Calu3 (cell line): Measurements from ENCODE around the gene LRRTM4. TPM values are rescaled to one million over a fixed set of nuclear protein-coding genes. Genes with fewer than 3 reads are reported as not detected.

ENCODE experiments used
- BruUV-seq: library from RNA; stranded (reverse); fragments of 400-500 nt; replicated peaks from 2 replicates; lab custom pipeline; 2021; lab: Mats Ljungman, UMichigan
- CTCF ChIA-PET: fragments of 300-600 bp; sonication (Branson Sonifier 250); formaldehyde crosslinking; loops from one replicate; lab custom pipeline; 2022; ENCODE audit warnings: antibody characterized with exemption; lab: Charles Lee
- DNase-seq: peaks from one replicate; pipeline ENCODE4 v3.0.0; 2022
- H3K27ac Mint-ChIP-seq: one replicate; pipeline ENCODE4 v1.8.0; 2022; ENCODE audit warnings: mixed read lengths; ENCODE audit not compliant: unreplicated experiment
- H3K27me3 Mint-ChIP-seq: one replicate; pipeline ENCODE4 v1.8.0; 2022; ENCODE audit warnings: mixed read lengths; ENCODE audit not compliant: unreplicated experiment
- H3K36me3 Mint-ChIP-seq: one replicate; pipeline ENCODE4 v1.8.0; 2022; ENCODE audit warnings: mild to moderate bottlenecking, moderate library complexity, mixed read lengths; ENCODE audit not compliant: insufficient read depth, unreplicated experiment
- H3K4me1 Mint-ChIP-seq: one replicate; pipeline ENCODE4 v1.8.0; 2022; ENCODE audit warnings: mild to moderate bottlenecking, low read depth, mixed read lengths; ENCODE audit not compliant: unreplicated experiment
- H3K4me3 Mint-ChIP-seq: one replicate; pipeline ENCODE4 v1.8.0; 2022; ENCODE audit warnings: mild to moderate bottlenecking, low read depth, moderate library complexity, mixed read lengths; ENCODE audit not compliant: unreplicated experiment
- H3K9me3 Mint-ChIP-seq: one replicate; pipeline ENCODE4 v1.8.0; 2022; ENCODE audit warnings: low read depth, mixed read lengths; ENCODE audit not compliant: unreplicated experiment
- intact Hi-C: fragments of 100-400 bp; cut with micrococcal nuclease; formaldehyde crosslinking; loops from one replicate; pipeline ENCODE4 v1.10.0; 2022; ENCODE audit not compliant: unreplicated experiment
- total RNA-seq: library from RNA; stranded (reverse); gene quantifications from 2 replicates; pipeline ENCODE4 v1.2.3, GENCODE V29; 2022
- TF ChIP-seq, protein P1 (sequence below): fragments of 200-600 bp; IDR thresholded peaks from one replicate; pipeline ENCODE4 v1.8.0; 2022; ENCODE audit warnings: antibody characterized with exemption; ENCODE audit not compliant: unreplicated experiment

The LRRTM4 gene
- total RNA-seq, 1 experiment from 2014 or later = not detected

- no TSS peak for BruUV-seq
- DNase-seq = no peak
- Mint-ChIP-seq H3K27ac (no peak overlapping the region), H3K4me1 (no peaks in the 10 kb centered on the region), H3K36me3 (no peaks in the 10 kb centered on the region), H3K4me3 (no peak overlapping the region), H3K9me3 (peaks cover 2% of the 10 kb centered on the region), H3K27me3 (no peaks in the 10 kb centered on the region)
- intact Hi-C loops = no loop called here
- TF ChIP-seq, protein P1, sequence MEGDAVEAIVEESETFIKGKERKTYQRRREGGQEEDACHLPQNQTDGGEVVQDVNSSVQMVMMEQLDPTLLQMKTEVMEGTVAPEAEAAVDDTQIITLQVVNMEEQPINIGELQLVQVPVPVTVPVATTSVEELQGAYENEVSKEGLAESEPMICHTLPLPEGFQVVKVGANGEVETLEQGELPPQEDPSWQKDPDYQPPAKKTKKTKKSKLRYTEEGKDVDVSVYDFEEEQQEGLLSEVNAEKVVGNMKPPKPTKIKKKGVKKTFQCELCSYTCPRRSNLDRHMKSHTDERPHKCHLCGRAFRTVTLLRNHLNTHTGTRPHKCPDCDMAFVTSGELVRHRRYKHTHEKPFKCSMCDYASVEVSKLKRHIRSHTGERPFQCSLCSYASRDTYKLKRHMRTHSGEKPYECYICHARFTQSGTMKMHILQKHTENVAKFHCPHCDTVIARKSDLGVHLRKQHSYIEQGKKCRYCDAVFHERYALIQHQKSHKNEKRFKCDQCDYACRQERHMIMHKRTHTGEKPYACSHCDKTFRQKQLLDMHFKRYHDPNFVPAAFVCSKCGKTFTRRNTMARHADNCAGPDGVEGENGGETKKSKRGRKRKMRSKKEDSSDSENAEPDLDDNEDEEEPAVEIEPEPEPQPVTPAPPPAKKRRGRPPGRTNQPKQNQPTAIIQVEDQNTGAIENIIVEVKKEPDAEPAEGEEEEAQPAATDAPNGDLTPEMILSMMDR = no peak
- CTCF ChIA-PET = no interaction called here
These were observed 44.0 kb upstream of the LRRTM4 start for GRCh38 chr2:77566131-77566530.

GRCh38 chr2:77552956-77553355 lies 30.8 kb upstream of the LRRTM4 start:
- Mint-ChIP-seq H3K4me1 (no peaks in the 10 kb centered on the region), H3K36me3 (no peaks in the 10 kb centered on the region), H3K27ac (no peak overlapping the region), H3K4me3 (no peak overlapping the region), H3K27me3 (no peaks in the 10 kb centered on the region), H3K9me3 (peaks cover 15% of the 10 kb centered on the region)
- intact Hi-C loops = no loop called here
- TF ChIP-seq, protein P1 = no peak
- CTCF ChIA-PET = interaction anchor here (0.6 kb wide), 1 partner anchor 1224 kb away, joined by 4 read pairs; no protein-coding TSS in a partner anchor
- no peak for DNase-seq
- no TSS peak for BruUV-seq

DNA sequence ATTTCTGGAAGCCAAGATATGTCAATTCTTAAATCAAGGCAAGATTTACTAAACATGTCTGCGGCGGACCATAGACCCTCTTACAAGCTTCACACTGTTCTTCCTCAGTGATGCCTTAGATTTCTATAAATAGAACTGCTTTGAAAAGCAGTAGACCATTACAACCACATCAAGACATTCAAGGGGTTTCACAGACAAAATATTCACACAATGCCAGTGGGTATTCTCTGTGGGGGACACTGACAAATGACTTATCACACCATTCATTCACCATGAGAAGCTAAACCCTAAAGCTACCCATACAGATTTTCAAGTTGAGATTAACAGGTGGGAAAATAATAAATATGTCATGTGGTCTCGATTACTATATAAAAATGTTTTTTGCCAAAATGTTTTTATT lies 15.9 kb upstream of the LRRTM4 start:
- H3K27me3 Mint-ChIP-seq = no peaks in the 10 kb centered on the region
- H3K4me3 Mint-ChIP-seq = no peak overlapping the region
- intact Hi-C loops = no loop called here
- TF ChIP-seq, protein P1 = no peak
- no peaks in the 10 kb centered on the region for H3K4me1 Mint-ChIP-seq
- no peaks in the 10 kb centered on the region for H3K36me3 Mint-ChIP-seq
- H3K9me3 Mint-ChIP-seq = peaks cover 12% of the 10 kb centered on the region
- no peak for DNase-seq
- BruUV-seq = no TSS peak
- CTCF ChIA-PET = no interaction called here
- no peak overlapping the region for H3K27ac Mint-ChIP-seq

- no peaks in the 10 kb centered on the region for H3K4me1 Mint-ChIP-seq
- no peaks in the 10 kb centered on the region for H3K27me3 Mint-ChIP-seq
- intact Hi-C loops = no loop called here
- no peak overlapping the region for H3K4me3 Mint-ChIP-seq
- TF ChIP-seq, protein P1 = no peak
- peaks cover 7% of the 10 kb centered on the region for H3K9me3 Mint-ChIP-seq
- BruUV-seq = no TSS peak
- no peak for DNase-seq
- H3K27ac Mint-ChIP-seq = no peak overlapping the region
- CTCF ChIA-PET = no interaction called here
- H3K36me3 Mint-ChIP-seq = no peaks in the 10 kb centered on the region
These were observed 712 bp upstream of the LRRTM4 start for GRCh38 chr2:77522888-77523287.
